ENCODE data around the gene TMEM271.
A peak's percentile ranks its signal among the peaks of the same experiment; 100 is the strongest.
"Not testable (repeated sequence)": the region's sequence is repeated elsewhere in the genome, so short reads cannot be mapped to it uniquely, and the experiment has no call there.

TMEM271 gene

GRCh38 chr4:555566-556275, 20.4 kb downstream of the TMEM271 start:
- H3K9me3 ChIP-seq (ENCODE audit: severe bottlenecking): peaks cover 9% of the 10 kb centered on the region
- peak overlapping the region; percentile 27; the same call in 1 of the 2 replicates for H3K4me3 ChIP-seq (ENCODE audit: low read depth, low read length)
- H3K36me3 ChIP-seq: no peaks in the 10 kb centered on the region

GRCh38 chr4:554793-555320, 21.2 kb downstream of the TMEM271 start:
- not testable (repeated sequence) for H3K4me3 ChIP-seq (ENCODE audit: low read depth, low read length); H3K27ac ChIP-seq; H3K36me3 ChIP-seq; DNase-seq; H3K9me3 ChIP-seq (ENCODE audit: severe bottlenecking); H3K27me3 ChIP-seq (ENCODE audit: insufficient read depth, low read depth, severe bottlenecking)

More at GRCh38 chr4:555566-556275, 20.4 kb downstream of the TMEM271 start:
- Histone ChIP-seq H3K27me3 (ENCODE audit: insufficient read depth, low read depth, severe bottlenecking) (no peaks in the 10 kb centered on the region), H3K27ac (peak overlapping the region; percentile 60)
- TF ChIP-seq CTCF (IDR thresholded peaks at IDR 0.05; ENCODE audit: low read depth, low read length): no peak
- DNase-seq: no peak

- Histone ChIP-seq H3K36me3 (no peaks in the 10 kb centered on the region), H3K9me3 (ENCODE audit: severe bottlenecking) (peaks cover 4% of the 10 kb centered on the region), H3K4me3 (ENCODE audit: low read depth, low read length) (no peak overlapping the region), H3K27ac (no peak overlapping the region), H3K27me3 (ENCODE audit: insufficient read depth, low read depth, severe bottlenecking) (no peaks in the 10 kb centered on the region)
- TF ChIP-seq CTCF (IDR thresholded peaks at IDR 0.05; ENCODE audit: low read depth, low read length): no peak
- DNase-seq: no peak
Observed at GRCh38 chr4:552019-552418, 24.1 kb downstream of the TMEM271 start.

- not testable (repeated sequence) for H3K27ac ChIP-seq; H3K27me3 ChIP-seq (ENCODE audit: insufficient read depth, low read depth, severe bottlenecking); H3K9me3 ChIP-seq (ENCODE audit: severe bottlenecking); H3K4me3 ChIP-seq (ENCODE audit: low read depth, low read length); DNase-seq; H3K36me3 ChIP-seq
Observed at GRCh38 chr4:550268-550667, 25.8 kb downstream of the TMEM271 start.

- Histone ChIP-seq H3K9me3 (ENCODE audit: severe bottlenecking) (peaks cover 4% of the 10 kb centered on the region), H3K27me3 (ENCODE audit: insufficient read depth, low read depth, severe bottlenecking) (no peaks in the 10 kb centered on the region), H3K36me3 (no peaks in the 10 kb centered on the region), H3K27ac (no peak overlapping the region), H3K4me3 (ENCODE audit: low read depth, low read length) (no peak overlapping the region)
- TF ChIP-seq CTCF (IDR thresholded peaks at IDR 0.05; ENCODE audit: low read depth, low read length): no peak
- DNase-seq: no peak
Observed at GRCh38 chr4:548976-549375, 27.1 kb downstream of the TMEM271 start.

- Histone ChIP-seq H3K36me3 (no peaks in the 10 kb centered on the region), H3K27ac (no peak overlapping the region), H3K9me3 (ENCODE audit: severe bottlenecking) (no peaks in the 10 kb centered on the region), H3K4me3 (ENCODE audit: low read depth, low read length) (no peak overlapping the region), H3K27me3 (ENCODE audit: insufficient read depth, low read depth, severe bottlenecking) (no peaks in the 10 kb centered on the region)
- TF ChIP-seq CTCF (IDR thresholded peaks at IDR 0.05; ENCODE audit: low read depth, low read length): no peak
- no peak for DNase-seq
Observed at GRCh38 chr4:545612-546011, 30.5 kb downstream of the TMEM271 start.
